Measurements from ENCODE around the gene EID3.

- TF ChIP-seq, protein P1, sequence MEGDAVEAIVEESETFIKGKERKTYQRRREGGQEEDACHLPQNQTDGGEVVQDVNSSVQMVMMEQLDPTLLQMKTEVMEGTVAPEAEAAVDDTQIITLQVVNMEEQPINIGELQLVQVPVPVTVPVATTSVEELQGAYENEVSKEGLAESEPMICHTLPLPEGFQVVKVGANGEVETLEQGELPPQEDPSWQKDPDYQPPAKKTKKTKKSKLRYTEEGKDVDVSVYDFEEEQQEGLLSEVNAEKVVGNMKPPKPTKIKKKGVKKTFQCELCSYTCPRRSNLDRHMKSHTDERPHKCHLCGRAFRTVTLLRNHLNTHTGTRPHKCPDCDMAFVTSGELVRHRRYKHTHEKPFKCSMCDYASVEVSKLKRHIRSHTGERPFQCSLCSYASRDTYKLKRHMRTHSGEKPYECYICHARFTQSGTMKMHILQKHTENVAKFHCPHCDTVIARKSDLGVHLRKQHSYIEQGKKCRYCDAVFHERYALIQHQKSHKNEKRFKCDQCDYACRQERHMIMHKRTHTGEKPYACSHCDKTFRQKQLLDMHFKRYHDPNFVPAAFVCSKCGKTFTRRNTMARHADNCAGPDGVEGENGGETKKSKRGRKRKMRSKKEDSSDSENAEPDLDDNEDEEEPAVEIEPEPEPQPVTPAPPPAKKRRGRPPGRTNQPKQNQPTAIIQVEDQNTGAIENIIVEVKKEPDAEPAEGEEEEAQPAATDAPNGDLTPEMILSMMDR (conservative IDR thresholded peaks at IDR 0.05; ENCODE audit: low read length): no peak
- TF ChIP-seq EZH2phosphoT487 (IDR thresholded peaks at IDR 0.05; ENCODE audit: borderline replicate concordance): no peak
These were observed 14.8 kb upstream of the EID3 start for GRCh38 chr12:104288635-104289274.

All from Loucy (cell line).